LHCN-M2 (cell line): ENCODE results near the gene HDHD3. TPM values are rescaled to one million over a fixed set of nuclear protein-coding genes. Genes with fewer than 3 reads are reported as not detected.
"Not testable (repeated sequence)": the region's sequence is repeated elsewhere in the genome, so short reads cannot be mapped to it uniquely, and the experiment has no call there.

Experiments
- DNase-seq: peaks from one replicate; pipeline ENCODE4 v3.0.0-alpha.2; 2012; ENCODE audit warnings: low read depth
- total RNA-seq: library from RNA; depleted of rRNA; stranded (reverse); fragments of >200 nt; gene quantifications from 2 replicates; pipeline ENCODE4 v1.2.3, GENCODE V29; 2014

HDHD3 gene
- total RNA-seq, 1 experiment from 2014 or later: 11.8 TPM

DNA sequence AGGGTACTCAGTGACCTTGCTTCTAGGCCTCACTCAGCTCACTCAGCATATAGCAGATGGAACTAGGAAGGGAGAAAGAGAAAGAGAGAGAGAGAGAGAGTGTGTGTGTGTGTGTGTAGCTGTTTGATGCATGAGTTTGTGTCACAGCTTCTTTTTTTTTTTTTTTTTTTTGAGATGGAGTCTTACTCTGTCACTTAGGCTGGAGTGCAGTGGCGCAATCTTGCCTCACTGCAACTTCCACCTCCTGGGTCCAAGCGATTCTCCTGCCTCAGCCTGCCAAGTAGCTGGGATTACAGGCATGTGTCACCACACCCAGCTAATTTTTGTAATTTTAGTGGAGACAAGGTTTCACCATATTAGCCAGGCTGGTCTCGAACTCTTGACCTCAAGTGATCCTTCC, 11.1 kb downstream of the HDHD3 start:
- DNase-seq: not testable (repeated sequence)

DNA sequence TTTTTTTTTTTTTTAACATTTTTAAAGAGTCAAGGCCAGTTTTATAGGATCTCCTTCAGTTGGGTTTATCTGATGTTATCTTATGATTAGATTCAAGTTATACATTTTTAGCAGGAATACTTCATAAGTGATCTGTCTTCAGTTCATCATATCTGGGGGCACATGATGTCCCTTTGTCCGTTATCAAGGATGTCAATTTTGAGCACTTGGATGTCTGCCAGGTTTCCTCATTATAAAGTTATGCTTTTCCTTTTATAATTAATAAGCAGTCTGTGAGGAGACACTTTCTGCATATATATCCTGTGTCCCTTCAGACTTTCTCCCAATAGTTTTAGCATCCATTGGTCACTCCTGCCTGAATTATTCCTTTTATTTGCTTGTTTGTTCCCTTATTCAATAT, 11.8 kb downstream of the HDHD3 start:
- no peak for DNase-seq

DNA sequence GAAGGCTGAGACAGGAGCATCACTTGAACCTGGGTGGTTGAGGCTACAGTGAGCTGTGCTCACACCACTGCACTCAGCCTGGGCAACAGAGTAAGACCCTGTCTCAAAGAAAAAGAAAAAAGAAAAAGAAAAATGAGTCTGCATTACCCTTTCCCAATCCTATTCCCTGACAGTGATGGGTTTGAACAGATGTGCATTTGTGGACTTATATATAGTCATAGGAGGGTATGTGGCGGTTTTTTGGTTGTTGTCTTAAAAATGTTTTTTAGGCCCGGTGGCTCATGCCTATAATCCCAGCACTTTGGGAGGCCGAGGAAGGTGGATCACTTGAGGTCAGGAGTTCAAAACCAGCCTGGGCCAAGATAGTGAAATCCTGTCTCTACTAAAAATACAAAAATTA, 13.4 kb downstream of the HDHD3 start:
- DNase-seq: peak; percentile 78

DNA sequence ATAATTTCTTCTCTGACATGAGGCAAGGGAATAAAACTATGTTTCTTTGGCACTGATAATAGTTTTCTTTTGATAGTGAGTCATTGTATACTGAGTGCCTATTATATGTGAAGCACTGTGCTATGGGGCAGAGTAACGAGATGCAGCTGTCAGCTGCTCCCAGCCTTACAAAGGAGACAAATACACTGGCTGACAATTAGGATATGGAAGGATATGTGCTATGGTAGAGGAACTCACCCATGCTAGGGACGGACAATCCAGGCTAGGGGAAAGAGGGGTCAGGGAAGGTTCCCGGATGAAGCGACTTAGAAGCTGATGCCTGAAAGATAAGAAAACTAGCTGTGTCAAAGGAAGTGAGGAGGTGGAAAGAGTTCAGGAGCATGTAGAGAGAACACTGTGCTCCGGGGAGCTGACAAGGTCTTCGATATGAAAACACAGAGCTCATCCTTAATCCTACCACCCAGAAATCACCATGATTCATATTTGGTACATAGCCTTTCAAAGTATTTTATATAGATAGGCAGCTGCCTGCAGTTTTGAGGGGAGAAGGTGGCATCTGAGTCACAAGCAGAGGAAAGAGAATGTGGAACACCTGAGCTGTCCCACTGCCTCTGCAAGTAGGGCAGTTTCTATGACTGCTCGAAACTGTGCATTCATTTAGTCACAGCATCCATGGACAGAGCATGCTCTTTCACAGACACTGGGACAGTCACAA, 15.3 kb downstream of the HDHD3 start:
- peak; percentile 65 for DNase-seq

DNA sequence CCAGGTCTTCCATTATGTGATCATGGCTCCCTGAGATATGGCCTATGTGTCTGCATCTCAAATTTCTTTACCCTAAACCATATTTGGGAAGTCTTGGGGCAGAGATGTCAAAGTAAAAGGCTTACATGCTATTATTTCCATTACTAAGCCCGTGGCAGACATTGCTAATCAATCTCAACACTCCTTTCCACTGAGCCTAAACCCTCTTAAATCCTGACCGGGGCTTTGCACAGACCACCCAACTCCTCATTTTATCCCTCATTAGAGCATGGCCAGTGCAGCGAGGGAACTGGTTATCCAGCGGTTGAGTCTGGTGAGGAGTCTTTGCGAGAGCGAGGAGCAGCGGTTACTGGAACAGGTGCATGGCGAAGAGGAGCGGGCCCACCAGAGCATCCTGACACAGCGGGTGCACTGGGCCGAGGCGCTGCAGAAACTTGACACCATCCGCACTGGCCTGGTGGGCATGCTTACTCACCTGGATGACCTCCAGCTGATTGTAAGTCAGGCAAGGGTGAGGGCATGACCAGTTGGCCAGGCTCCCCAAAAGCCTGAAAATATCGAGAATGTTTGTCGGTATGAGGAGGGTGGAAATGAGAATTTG, 16.4 kb downstream of the HDHD3 start:
- DNase-seq: no peak

DNA sequence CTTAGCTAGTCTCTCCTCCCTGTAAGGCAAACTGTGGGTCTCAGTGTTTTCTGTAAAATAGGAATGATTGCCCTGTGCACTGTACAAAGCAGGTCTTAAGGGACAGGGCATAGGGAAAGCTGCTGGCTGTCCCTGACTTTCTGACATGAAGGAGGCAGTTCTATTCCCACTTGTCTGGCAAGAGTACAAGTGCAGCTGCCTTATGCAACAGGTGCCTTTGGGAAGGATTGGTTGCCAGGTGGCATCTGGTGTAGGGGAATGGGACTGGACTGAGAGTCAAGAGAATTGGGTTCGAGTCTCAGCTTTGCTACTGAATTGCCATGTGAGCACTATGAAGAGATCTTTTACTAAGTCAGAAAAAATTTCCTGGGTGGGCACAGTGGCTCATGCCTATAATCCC, 17.4 kb downstream of the HDHD3 start:
- DNase-seq: peak; percentile 28

DNA sequence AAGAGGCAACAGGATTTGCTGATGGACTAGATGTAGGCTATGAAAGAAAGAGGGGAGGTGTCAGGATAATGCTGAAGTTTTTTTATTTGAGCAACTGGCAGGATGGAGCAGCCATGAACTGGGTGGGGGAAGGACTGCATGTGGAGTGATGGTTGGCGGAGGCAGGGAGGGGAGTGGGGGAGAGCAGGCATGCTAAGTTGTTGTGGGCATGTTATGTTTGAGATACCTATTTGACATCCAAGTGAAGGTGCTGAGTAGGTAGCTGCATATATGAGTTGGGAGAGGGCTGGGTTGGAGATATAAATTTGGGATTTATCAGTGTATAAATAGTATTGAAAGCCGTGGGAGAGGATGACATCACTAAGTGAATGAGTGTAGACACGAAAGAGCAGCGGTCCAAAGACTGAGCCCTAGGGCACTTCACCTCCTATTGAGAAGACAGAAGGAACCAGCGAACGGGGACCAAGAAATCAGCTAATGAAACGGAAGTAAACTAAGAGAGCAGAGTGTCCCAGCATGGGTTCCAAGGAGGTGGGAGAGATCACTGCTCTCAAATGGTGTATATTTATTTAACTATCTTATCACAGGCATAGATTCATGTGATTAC, 20.0 kb downstream of the HDHD3 start:
- no peak for DNase-seq

DNA sequence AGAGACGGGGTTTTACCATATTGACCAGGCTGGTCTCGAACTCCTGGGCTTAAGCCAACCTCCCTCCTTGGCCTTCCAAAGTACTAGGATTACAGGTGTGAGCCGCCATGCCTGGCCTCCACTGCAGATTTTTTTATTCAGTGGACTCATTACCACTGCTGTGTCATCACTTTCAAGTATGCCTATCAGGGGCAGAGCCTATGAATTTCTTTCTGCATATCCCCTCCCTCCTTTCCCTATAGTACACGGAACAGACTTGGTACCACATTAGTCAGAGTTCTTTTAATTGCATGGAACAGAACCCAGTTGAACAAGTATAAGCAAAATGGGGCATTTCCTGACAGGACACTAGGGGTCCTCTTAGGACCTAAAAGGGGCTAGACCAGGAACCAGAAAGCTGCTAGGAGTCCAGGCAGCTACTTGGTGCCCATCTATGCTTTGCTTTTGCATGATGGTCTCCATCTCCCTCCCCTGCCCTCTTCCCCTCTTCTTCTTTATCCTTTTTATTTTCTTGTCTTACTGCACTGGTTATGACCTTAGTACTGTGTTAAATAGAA, 21.7 kb downstream of the HDHD3 start:
- peak; percentile 32 for DNase-seq

DNA sequence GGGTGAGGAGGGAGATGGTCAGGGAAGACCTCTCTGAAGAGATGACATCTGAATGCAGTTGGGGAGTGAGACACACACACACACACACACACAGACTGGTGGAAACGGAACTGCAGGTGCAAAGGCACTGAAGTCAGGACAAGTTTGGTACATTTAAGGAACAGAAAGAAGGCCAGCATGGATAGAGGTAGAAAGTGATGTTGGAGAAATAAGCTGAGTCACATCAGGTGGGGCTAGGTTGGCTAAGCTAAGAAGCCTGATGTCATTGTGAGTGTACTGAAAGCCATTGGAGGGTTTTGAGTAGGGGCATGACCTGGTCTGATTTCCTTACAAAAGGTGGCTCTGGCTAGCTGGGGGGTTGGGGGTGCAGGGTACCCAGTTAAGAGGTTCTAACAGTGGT, 24.4 kb downstream of the HDHD3 start:
- no peak for DNase-seq

DNA sequence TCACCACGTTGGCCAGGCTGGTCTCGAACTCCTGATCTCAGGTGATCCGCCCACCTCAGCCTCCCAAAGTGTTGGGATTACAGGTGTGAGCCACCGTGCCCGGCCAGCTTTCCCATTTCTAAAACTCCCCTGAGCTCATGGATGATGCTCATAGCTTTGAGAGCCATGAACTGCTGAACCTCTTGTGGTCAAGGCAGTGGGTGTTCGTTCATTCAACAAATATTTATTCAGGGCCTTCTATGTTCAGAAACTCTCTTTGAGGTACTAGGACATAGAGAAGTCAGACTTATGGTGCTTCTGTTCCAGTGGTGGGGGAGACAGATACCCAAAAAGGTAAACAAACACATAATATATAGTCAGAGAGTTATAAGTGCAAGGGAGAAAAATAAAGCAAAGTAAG, 24.8 kb downstream of the HDHD3 start:
- no peak for DNase-seq

DNA sequence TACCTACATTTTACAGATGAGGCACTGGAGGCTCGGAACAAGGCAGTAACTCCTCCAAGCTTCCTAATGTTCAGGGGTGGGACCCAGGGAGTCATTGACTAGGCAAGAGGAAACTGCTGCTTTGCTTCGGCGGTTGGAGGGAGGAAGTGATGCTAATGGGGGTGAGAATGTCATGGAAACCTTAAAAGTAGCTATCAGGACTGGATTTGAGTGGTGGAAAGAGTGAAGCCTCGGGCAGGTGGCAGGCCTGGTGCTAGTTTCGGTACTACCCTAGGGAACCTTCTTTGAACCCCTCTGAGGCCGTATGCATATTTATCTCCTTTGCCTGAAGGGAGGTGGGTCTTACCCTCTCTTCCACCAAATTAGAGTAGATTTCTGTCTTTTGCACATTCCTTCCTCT, 25.8 kb downstream of the HDHD3 start:
- DNase-seq: no peak

DNA sequence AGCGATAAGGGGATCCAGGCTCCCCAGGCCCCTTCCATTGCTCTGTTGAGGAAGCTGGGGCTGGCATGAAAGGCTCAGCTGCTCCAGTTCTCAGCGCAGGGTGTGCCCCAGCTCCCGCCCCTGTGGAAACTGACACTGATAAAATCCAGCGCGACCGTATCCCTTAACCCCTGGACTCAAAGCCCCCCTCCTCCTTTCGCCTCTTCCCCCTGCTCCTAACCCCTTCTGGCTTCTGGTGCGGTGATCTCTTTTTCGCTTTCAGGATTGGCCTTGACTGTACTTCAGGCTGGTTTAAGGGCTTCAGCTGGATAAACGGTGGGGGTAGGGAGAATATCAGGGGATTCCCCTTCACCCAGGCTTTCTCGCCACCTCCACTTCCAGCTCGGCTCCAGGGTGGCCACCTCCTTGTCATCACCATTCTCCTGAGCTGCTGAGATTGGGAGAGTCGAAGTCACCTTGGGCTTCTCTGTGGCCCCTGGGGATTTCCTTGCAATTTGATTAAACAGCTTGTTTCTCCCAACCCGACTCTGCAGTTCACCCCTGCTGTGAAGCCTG, 26.6 kb downstream of the HDHD3 start:
- DNase-seq: no peak

DNA sequence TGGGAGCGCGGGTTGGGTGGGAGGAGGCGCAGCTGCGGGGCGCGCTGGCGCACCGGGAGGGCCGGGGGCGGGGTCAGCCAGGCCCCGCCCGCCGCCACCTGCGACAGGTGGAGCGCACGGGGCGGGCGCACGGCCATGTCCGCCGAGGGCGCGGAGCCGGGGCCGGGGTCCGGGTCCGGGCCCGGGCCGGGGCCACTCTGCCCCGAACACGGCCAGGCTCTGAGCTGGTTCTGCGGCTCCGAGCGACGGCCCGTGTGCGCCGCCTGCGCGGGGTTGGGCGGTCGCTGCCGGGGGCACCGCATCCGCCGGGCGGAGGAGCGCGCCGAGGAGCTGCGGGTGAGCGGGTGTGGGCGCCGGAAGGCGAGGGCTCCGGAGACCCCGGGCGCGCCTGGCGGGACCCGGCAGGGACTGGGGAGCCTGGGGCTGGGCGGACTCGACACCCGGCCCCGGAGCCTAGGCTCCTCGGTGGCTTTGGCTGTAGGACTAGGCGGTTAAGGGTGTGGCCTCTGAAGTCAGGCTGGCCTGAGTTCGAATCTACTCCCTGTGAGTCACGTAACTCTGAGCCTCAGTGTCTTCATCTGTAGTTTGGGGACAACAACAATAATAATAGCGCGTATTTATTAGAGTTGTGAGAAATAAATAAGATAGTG, 27.2 kb downstream of the HDHD3 start, which contains the start of gene BSPRY:
BSPRY (plus strand) TSS at position 97 of the 650 bp plus-strand sequence; CDS start at position 136, 39 bp downstream.
- DNase-seq: no peak

DNA sequence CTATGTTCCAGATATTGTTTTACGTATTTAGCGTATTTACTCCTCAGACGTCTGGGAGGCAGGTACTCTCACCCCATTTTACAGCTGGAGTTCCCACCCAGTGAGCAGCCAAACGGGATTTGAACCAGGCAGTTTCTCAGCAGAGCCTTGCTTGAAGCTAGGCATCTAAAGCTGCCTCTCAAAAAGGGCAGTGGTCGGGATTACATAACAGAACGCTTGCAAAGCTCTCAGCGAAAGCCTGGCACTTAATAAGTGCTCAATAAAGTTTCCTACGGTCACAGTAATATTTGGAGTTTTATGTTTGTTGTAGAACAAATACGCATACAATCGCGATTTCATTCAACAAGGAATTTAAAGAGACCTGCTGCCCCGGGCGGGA, 27.7 kb downstream of the HDHD3 start:
- DNase-seq: no peak

DNA sequence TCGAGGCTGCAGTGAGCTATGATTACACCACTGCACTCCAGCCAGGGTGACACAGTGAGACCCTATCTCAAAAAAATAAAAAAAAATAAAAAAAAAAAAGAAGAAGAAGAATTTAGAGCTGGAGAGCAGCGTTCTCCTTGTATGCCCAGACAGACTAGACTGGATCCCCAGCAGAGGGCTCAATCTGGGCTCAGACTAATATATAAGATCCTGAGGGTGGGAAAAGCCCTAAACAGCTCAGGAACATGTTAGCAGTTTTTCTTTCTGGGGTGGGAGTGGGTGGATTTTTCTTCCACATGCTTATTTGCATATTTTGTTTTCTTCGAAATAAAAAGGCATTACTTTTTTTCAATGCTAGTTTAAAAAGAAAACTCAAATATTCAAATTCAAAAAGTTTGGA, 28.3 kb downstream of the HDHD3 start:
- DNase-seq: no peak

DNA sequence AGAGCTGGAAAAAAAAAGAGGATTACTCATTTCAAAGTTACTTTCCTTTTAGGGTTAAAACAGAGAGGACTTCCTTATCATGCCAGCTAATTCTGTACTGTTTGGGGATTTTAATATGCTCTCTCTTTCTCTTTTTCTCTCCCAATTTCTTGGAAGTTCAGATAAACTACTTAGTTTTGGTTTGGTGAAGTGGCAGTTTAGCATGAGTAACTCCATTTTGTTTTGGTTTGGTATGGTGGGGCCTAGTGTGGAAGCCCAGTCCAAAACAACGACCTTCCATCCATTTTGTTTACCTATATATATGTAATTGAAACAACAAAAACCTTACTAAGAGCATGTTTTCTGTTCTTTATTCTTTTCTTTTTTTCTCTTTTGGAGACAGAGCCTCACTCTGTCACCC, 31.1 kb downstream of the HDHD3 start:
- no peak for DNase-seq

DNA sequence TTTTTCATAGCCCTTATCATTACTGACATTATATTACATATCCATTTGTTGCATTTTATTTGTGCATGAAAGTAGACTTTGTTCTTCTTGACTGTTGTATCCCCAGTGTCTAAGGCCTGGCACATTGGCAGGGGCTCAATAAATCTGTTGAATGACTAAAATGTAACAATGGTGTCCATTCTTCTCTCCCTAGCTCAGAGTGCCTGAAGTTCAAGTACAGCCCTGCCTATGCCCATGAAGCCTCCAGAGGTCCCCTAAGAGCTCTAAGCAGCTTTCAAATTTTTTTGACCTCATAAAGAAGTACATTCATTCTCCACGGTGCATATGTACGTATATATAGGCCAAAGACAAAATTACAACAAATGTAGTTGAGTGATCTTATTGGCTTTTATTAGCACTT, 31.6 kb downstream of the HDHD3 start:
- DNase-seq: no peak

DNA sequence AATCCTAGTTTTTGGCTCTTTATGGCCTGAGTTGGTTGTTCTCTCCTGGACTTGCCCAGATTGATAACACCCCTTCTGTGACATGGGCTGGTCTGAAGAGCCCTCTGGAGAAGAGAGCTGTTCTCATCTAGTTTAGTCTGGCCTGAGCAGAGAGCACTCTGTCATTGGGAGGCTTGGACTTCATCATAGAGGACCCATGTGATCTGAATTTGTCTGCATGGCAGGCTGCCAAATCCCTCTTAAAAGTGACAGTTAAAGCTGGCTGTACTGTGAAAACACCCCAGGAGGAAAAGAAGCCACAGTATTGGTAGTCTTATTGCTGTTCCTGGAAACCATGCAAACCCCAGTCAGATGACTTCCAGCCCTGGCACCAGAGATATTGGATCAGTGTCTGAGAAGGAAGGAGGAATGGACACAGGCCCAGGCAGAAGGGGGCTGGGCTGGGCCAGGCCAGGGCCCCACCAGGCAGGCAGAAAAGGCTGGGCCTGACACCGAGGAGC, 33.0 kb downstream of the HDHD3 start:
- DNase-seq: peak; percentile 54

DNA sequence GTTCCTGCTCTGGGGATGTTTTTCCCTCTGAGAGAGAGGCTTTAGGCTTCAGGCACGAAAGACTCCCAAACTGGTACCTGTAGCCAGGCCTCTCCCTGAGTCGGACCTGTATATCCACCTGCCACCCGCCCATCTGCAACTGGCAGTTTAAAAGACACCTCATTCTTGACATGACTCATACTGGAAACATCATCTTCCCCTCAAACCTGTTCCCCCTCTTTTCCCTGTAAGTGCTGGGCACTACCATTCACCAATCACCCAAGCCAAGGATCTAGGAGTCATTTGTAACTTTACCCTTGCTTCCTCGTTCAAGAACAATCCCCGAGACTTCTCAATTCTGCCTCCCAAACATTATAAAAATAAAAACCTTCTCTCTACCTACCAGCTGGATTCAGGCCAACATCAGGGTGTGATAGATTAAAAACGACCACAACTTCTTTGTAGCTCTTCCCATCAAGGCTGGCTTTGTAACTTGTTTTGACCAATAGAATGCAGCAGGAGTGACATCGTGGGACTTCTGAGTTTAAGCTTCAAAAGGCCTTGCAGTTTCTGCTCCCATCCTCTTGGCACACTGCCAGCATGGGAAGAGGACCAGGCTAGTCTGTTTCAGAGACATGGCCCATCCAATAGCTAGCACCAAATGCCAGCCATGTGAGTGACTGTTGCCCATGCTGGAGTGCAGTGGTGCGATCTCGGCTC, 34.9 kb downstream of the HDHD3 start:
- no peak for DNase-seq

DNA sequence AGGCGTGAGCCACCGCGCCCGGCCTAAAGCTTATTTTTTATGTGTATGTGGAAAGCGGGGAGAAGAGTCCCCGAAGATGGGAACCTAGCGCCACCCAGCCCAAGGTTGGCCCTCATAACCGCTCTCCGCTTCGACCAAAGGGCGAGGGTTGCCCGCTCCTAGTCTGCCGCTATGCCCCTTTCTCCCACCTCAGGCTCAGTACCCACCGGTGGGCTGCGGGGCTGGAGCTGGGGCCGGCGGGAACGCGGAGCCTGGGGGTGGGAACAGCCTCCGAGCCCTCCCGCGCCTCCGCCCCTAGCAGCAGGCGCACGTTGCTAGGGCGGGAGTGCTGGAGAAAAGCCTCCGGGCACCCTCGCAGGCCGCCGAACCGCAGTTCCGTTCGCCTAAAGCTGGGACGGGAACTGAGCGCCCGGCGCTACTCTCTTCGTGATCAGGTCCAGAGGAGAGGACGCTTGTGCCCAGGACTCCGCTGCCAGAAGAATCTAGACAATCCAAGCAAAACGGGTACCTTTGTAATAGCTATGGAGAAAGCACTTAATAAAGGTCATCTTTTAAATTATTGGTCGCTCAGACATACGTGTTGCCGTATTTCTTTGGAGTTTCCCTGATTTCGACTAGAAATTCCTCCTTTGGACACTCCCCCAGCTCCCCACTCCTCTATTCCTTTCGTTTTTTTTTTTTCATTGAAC, 36.6 kb downstream of the HDHD3 start, which contains the start of gene WDR31:
WDR31 (minus strand) TSS at position 265 of the 689 bp plus-strand sequence. CDS start 8,253 bp downstream, outside the sequence.
- DNase-seq: peak; percentile 79
